Endodermal cell (in vitro differentiated cells): ENCODE results near the gene PI4KB. TPM values are rescaled to one million over a fixed set of nuclear protein-coding genes. Genes with fewer than 3 reads are reported as not detected.

Experiments used
- DNase-seq: peaks from one replicate; pipeline ENCODE4 v3.0.0-alpha.2; 2017
- H3K27ac ChIP-seq: 2 replicates; pipeline ENCODE4 v1.5.1; 2013; ENCODE audit warnings: mild to moderate bottlenecking, low read depth, low read length, moderate library complexity
- H3K27me3 ChIP-seq: 2 replicates; pipeline ENCODE4 v1.6.1; 2013; ENCODE audit warnings: mild to moderate bottlenecking, low read length, moderate library complexity; ENCODE audit not compliant: insufficient read depth, control insufficient read depth, poor library complexity, severe bottlenecking
- H3K36me3 ChIP-seq: 2 replicates; pipeline ENCODE4 v1.7.0; 2013; ENCODE audit warnings: mild to moderate bottlenecking, low read length, moderate library complexity; ENCODE audit not compliant: control insufficient read depth, insufficient read depth
- H3K4me1 ChIP-seq: one replicate; pipeline ENCODE4 v1.7.0; 2013; ENCODE audit warnings: low read length; ENCODE audit not compliant: control insufficient read depth, insufficient read depth
- H3K4me3 ChIP-seq: 2 replicates; pipeline ENCODE4 v1.5.1; 2013; ENCODE audit warnings: mild to moderate bottlenecking, low read length, moderate library complexity
- H3K9ac ChIP-seq: 2 replicates; pipeline ENCODE4 v1.6.1; 2013; ENCODE audit warnings: mild to moderate bottlenecking, low read length, moderate library complexity; ENCODE audit not compliant: poor library complexity, severe bottlenecking; ENCODE audit errors: extremely low read depth
- H3K9me3 ChIP-seq: 2 replicates; pipeline ENCODE4 v1.6.1; 2013; ENCODE audit warnings: mild to moderate bottlenecking, low read length, moderate library complexity; ENCODE audit not compliant: control insufficient read depth
- H3K27ac Mint-ChIP-seq: 2 replicates; pipeline ENCODE4 v1.8.0; 2020; ENCODE audit warnings: mixed read lengths
- H3K27me3 Mint-ChIP-seq: 2 replicates; pipeline ENCODE4 v1.8.0; 2021; ENCODE audit warnings: mild to moderate bottlenecking, mixed read lengths; ENCODE audit not compliant: insufficient read depth
- H3K36me3 Mint-ChIP-seq: 2 replicates; pipeline ENCODE4 v1.8.0; 2020; ENCODE audit warnings: low read depth, mixed read lengths
- H3K4me1 Mint-ChIP-seq: 2 replicates; pipeline ENCODE4 v1.8.0; 2020; ENCODE audit warnings: mixed read lengths
- H3K4me3 Mint-ChIP-seq: 2 replicates; pipeline ENCODE4 v1.8.0; 2020; ENCODE audit warnings: mild to moderate bottlenecking, moderate library complexity, mixed read lengths
- H3K9me3 Mint-ChIP-seq: 2 replicates; pipeline ENCODE4 v1.8.0; 2020; ENCODE audit warnings: mild to moderate bottlenecking, mixed read lengths
- CTCF ChIP-seq: fragments of 200-600 bp; sonication (generic); conservative IDR thresholded peaks from 2 replicates; pipeline ENCODE4 v1.5.0; 2021; ENCODE audit warnings: antibody characterized with exemption, mild to moderate bottlenecking
- WGBS, 2 experiments: methylation state at CpG; one replicate each; pipeline versions ENCODE4 v1.1.5 to v1.1.7; 2013; ENCODE audit warnings: missing lambda C conversion rate in 2 of 2, mixed read lengths in 1 of 2; ENCODE audit not compliant: insufficient coverage in 1 of 2, insufficient read length in 1 of 2; 5-methylcytosine and 5-hydroxymethylcytosine counted together
- long read RNA-seq, 4 experiments: library from polyadenylated mRNA in 2 of 4; library from RNA in 1 of 4; library from capped mRNA in 1 of 4; stranded (forward) in 3 of 4; unstranded in 1 of 4; transcript quantifications; one replicate each; pipeline ENCODE4 v2.0.0, GENCODE V29; 2020 to 2021; ENCODE audit warnings: inconsistent platforms in 1 of 4
- polyA plus RNA-seq, 2 experiments: library from polyadenylated mRNA; stranded (reverse); fragments of 50-300 nt; gene quantifications; one replicate each; pipeline ENCODE4 v1.2.3, GENCODE V29; 2013
- total RNA-seq, 2 donors: library from RNA; stranded (reverse); fragmentation: NEBNext Ultra II Directional in 1 of 2; extraction: Animal tissue kit (Norgen Biotek cat#: 25700) in 1 of 2; gene quantifications; 2 replicates in 1 of 2; 3 replicates in 1 of 2; pipeline ENCODE4 v1.2.1, GENCODE V29; 2021

The PI4KB gene
- 10 to 100 TPM; 34.3 to 37.5 TPM for total RNA-seq
- 32.4 TPM for polyA plus RNA-seq (2013, experiment 1 of 2)
- polyA plus RNA-seq (2013, experiment 2 of 2): 30.8 TPM
- long read RNA-seq, experiment 1, partial matches to known transcripts: 6 of 12 reads
- long read RNA-seq, experiment 1, other reads (novel, unspliced or antisense): 4 of 12 reads
- long read RNA-seq, experiment 2, transcript PI4KB-201 (13 exons, 3,331 nt): minor isoform, 9 of 80 reads
- long read RNA-seq, experiment 2, transcript PI4KB-203 (11 exons, 3,934 nt): major isoform, 22 of 80 reads
- long read RNA-seq, experiment 2, partial matches to known transcripts: 13 of 80 reads
- long read RNA-seq, experiment 2, other reads (novel, unspliced or antisense): 35 of 80 reads
- long read RNA-seq, experiment 3, transcript PI4KB-201 (13 exons, 3,331 nt): minor isoform, 16 of 235 reads
- long read RNA-seq, experiment 3, transcript PI4KB-203 (11 exons, 3,934 nt): major isoform, 97 of 235 reads
- long read RNA-seq, experiment 3, transcript PI4KB-202 (12 exons, 3,340 nt): minor isoform, 6 of 235 reads
- long read RNA-seq, experiment 3, partial matches to known transcripts: 14 of 235 reads
- long read RNA-seq, experiment 3, other reads (novel, unspliced or antisense): 97 of 235 reads
- long read RNA-seq, experiment 4: 0 reads

GRCh38 chr1:151327223-151327902 lies at the start of gene PI4KB:
TSS of gene PI4KB (minus strand) at chr1:151327416. CDS start at chr1:151316481, 10,935 bp downstream.
- no peaks in the 10 kb centered on the region for H3K4me1 ChIP-seq

GRCh38 chr1:151373196-151373595 lies 46.0 kb upstream of the PI4KB start:
- Histone ChIP-seq H3K9me3 (no peaks in the 10 kb centered on the region), H3K27ac (no peak overlapping the region), H3K9ac (no peak overlapping the region), H3K4me3 (no peak overlapping the region), H3K36me3 (no peaks in the 10 kb centered on the region), H3K27me3 (no peaks in the 10 kb centered on the region), H3K4me1 (peaks cover 6% of the 10 kb centered on the region)
- Mint-ChIP-seq H3K36me3 (no peaks in the 10 kb centered on the region), H3K27ac (no peak overlapping the region), H3K9me3 (no peaks in the 10 kb centered on the region), H3K27me3 (peaks cover 1% of the 10 kb centered on the region), H3K4me1 (peaks cover 12% of the 10 kb centered on the region), H3K4me3 (no peak overlapping the region)
- DNase-seq: no peak
- 80 to 96% methylated on average over 9 to 14 of the region's 14 CpGs for WGBS, 2 experiments
- TF ChIP-seq CTCF: no peak

More at GRCh38 chr1:151327223-151327902, at the start of gene PI4KB:
- no peaks in the 10 kb centered on the region for H3K27me3 ChIP-seq
- Mint-ChIP-seq H3K27ac (peak within 1 kb of the TSS; percentile 99), H3K4me1 (peaks cover 18% of the 10 kb centered on the region), H3K36me3 (peaks cover 23% of the 10 kb centered on the region), H3K9me3 (no peaks in the 10 kb centered on the region), H3K27me3 (no peaks in the 10 kb centered on the region), H3K4me3 (peak within 1 kb of the TSS; percentile 80)
- no peak for TF ChIP-seq CTCF
- DNase-seq: peak; percentile 96
- WGBS, 2 experiments: 0 to 2% methylated on average over 22 to 40 of the region's 40 CpGs
- no peaks in the 10 kb centered on the region for H3K9me3 ChIP-seq
- peak within 1 kb of the TSS; percentile 96 for H3K9ac ChIP-seq
- peak within 1 kb of the TSS; percentile 98 for H3K27ac ChIP-seq
- peak within 1 kb of the TSS; percentile 91 for H3K4me3 ChIP-seq
- H3K36me3 ChIP-seq: peaks cover 9% of the 10 kb centered on the region

GRCh38 chr1:151372058-151372934 lies 45.1 kb upstream of the PI4KB start, which contains the start of gene SELENBP1:
TSS of gene SELENBP1 (minus strand) at chr1:151372705. CDS start at chr1:151372641, 64 bp downstream.
- Mint-ChIP-seq H3K27me3 (peaks cover 1% of the 10 kb centered on the region), H3K4me3 (peak within 1 kb of the TSS; percentile 59), H3K4me1 (peaks cover 12% of the 10 kb centered on the region), H3K9me3 (no peaks in the 10 kb centered on the region), H3K27ac (peak within 1 kb of the TSS; percentile 91), H3K36me3 (peaks cover 4% of the 10 kb centered on the region)
- H3K36me3 ChIP-seq: no peaks in the 10 kb centered on the region
- TF ChIP-seq CTCF: no peak
- H3K4me1 ChIP-seq: peaks cover 6% of the 10 kb centered on the region
- peak within 1 kb of the TSS; percentile 75 for H3K4me3 ChIP-seq
- H3K27me3 ChIP-seq: no peaks in the 10 kb centered on the region
- peak within 1 kb of the TSS; percentile 30 for H3K9ac ChIP-seq
- peak; percentile 86 for DNase-seq
- H3K27ac ChIP-seq: peak within 1 kb of the TSS; percentile 77
- no peaks in the 10 kb centered on the region for H3K9me3 ChIP-seq
- 15 to 35% methylated on average over 6 to 10 of the region's 11 CpGs for WGBS, 2 experiments
